Iris pigment epithelial cell (primary cell): ENCODE measurements around the gene AOC1.
"Not testable (repeated sequence)": the region's sequence is repeated elsewhere in the genome, so short reads cannot be mapped to it uniquely, and the experiment has no call there.

Source experiments
- DNase-seq: peaks from one replicate; pipeline ENCODE4 v3.0.0-alpha.2; 2011; ENCODE audit warnings: low read depth

The AOC1 gene

GRCh38 chr7:150897502-150898474 is 45.5 kb downstream of the AOC1 start:
- DNase-seq, result no peak

DNA sequence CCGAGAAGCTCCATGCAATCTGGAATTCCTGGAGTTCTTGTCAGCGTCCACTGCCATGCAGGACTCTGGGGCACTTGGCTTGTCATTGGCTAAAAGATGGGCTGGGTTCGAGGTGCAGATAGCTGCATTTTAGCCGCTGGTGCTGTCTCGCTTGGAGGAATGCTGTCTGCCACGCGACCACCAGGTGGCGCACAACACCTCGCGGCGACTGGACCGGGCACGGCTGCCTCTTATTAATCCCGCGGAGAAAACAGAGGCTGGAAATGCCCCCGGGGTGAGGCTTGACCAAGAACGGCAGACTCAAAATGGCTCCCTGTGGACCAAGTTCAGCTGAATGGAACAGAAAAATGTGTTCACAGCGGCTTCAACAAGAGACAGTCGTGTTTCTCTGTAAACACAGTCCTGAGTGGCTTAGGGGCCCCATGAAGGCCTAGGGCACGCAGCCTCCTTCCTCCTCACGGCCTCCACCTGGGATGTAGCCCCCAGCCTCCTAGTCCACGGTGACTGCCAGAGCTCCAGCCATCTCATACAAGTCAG is 46.2 kb downstream of the AOC1 start:
- peak; percentile 50 for DNase-seq

- no peak for DNase-seq
Observed at GRCh38 chr7:150900675-150901074, 48.4 kb downstream of the AOC1 start.

DNA sequence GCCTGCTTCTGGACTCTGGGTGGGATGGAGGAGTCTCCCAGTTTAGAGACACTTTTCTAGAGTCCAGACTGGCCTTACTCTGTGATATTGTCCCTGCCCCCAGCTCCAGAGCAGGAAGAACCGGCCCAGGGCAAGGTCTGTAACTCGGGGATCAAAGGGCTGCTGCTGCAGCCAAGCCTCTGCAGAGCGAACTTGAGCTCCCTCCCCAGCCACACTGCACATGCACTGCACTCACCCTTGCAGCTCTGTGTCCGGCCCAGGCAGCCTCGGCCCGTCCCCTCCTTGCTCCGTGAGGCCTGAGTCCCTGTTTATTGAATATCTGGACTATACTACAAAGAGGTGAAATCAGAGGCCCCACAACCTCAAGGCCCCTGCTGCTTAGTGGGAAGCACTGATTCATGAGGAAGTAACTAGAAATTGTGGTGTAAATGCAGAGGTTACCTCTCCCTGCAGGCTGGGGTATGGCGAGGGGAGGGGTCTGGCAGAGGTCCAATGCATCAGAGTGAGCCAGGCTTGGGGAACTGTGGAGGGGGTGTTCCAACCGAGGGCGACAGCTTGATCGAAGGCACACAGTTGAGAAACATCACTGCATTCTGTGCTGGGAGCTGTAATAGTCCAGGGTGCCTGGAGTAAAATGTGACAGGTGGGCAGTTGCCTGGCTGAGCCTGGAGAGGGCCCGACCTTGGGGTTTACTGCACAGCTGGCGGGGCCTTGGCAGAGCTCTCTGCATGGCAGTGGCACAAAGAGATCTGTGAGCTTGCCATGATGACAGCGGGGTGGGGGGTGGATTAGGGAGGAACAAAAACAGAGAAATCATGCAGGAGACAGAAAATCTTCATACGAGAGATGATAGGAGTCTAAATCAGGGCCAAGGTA is 49.1 kb downstream of the AOC1 start:
- DNase-seq, result no peak

GRCh38 chr7:150902078-150903033 is 50.0 kb downstream of the AOC1 start:
- no peak for DNase-seq

DNA sequence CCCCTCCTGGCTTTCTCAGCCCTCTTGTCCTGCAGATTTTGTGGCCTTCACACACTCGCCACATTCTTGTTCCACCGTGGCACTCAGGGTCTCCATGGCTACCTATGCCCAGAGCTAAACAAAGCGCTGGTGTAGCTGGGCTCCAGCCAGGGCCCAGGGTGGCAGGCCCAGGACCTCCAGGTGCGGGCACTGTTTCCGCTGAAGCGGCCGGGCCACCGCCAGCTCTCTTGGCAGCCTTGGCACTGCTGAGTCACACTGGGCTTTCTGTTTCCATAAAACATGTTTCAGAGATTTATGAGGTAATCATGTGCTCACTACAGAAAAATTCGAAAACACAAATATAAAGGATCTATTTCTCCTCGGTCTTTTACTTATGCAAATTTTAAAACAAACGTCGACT is 51.3 kb downstream of the AOC1 start:
- peak; percentile 24 for DNase-seq

- DNase-seq, result no peak
Observed at GRCh38 chr7:150904011-150904909, 51.9 kb downstream of the AOC1 start.

DNA sequence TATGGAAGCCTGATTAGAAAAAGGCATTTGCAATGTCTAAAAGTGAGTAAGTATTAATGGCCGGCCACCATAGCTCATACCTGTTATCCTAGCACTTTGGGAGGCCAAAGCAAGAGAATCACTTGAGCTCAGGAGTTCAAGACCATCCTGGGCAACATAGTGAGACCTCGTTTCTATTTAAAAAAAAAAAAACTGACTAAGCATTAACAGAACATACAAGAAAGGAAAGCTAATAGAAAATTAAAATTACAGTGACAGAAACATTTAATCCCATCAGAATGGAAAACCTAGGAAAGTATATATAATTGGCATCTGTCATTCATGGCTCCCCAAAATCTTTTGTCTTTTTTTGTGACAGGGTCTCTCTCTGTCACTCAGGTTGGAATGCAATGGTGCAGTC is 55.9 kb downstream of the AOC1 start:
- DNase-seq, result no peak

- DNase-seq, result no peak
Observed at GRCh38 chr7:150909200-150909995, 57.1 kb downstream of the AOC1 start.

DNA sequence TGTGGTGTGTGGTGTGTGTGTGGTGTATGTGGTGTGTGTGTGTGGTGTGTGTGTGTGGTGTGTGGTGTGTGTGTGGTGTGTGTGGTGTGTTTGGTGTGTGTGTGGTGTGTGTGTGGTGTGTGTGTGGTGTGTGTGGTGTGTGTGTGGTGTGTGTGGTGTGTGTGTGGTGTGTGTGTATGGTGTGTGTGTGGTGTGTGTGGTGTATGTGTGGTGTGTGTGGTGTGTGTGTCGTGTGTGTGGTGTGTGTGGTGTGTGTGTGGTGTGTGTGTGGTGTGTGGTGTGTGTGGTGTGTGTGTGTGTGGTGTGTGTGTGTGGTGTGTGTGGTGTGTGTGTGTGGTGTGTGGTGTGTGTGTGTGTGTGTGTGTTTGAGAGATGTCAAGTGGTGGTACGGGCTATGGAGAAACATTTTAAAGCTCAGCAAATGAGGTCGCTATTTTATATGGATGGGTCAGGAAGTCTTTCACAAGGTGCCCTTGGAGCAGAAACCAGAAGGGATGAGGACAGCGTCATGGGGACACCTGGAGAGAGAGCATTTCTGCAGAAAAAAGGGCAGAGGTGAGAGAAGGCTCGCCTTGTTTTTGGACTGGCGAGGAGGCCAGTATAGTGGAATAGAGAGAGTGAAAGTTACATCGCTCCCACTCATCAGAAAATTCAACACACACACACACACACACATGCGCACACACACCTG is 58.1 kb downstream of the AOC1 start:
- not testable (repeated sequence) for DNase-seq

DNA sequence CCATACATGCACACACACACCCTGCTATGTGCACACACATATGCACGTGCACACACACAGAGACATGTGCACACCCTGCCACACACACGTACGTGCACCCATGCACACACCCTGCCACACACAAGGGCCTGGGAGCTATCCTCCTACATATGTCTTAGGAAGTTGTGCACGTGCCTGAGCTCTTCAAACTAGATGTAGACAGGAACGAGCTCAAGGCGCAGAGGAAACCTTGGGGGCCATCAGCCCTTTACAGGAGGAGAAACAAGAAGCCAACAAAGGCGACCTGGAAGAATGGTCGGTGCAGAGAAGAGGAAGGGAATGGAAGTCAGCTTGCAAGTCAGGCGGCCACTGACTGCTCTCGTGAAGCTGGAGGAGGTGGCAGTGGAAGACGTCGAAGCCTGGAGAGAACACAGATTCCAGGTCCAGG is 58.7 kb downstream of the AOC1 start:
- DNase-seq, result no peak
